HG02623 (cell line): ENCODE results near the gene ZNF18.
"Not testable (repeated sequence)": the region's sequence is repeated elsewhere in the genome, so short reads cannot be mapped to it uniquely, and the experiment has no call there.

Source experiments
- ATAC-seq: cut with Tn5 transposase; IDR thresholded peaks from one replicate; pipeline ENCODE4 v1.9.1; 2021; ENCODE audit warnings: moderate library complexity; ENCODE audit not compliant: unreplicated experiment

ZNF18 gene

GRCh38 chr17:11986179-11986941 lies 10.9 kb downstream of the ZNF18 start:
- ATAC-seq = no peak

- ATAC-seq = no peak
These were observed 15.4 kb downstream of the ZNF18 start for GRCh38 chr17:11981862-11982261.

- ATAC-seq = no peak
These were observed 16.5 kb downstream of the ZNF18 start for GRCh38 chr17:11980813-11981212.

- no peak for ATAC-seq
These were observed 17.5 kb downstream of the ZNF18 start for GRCh38 chr17:11979795-11980194.

GRCh38 chr17:11972741-11973140 lies 24.5 kb downstream of the ZNF18 start:
- ATAC-seq = not testable (repeated sequence)

GRCh38 chr17:11969565-11969964 lies 27.7 kb downstream of the ZNF18 start:
- no peak for ATAC-seq

- ATAC-seq = no peak
These were observed 42.3 kb downstream of the ZNF18 start for GRCh38 chr17:11954936-11955335.

- ATAC-seq = no peak
These were observed 43.4 kb downstream of the ZNF18 start for GRCh38 chr17:11953924-11954323.

- no peak for ATAC-seq
These were observed 44.7 kb downstream of the ZNF18 start for GRCh38 chr17:11952610-11953009.

GRCh38 chr17:11950771-11951519 lies 46.3 kb downstream of the ZNF18 start:
- ATAC-seq = no peak

- ATAC-seq = not testable (repeated sequence)
These were observed 47.7 kb downstream of the ZNF18 start for GRCh38 chr17:11949571-11949970.

GRCh38 chr17:11948789-11949188 lies 48.5 kb downstream of the ZNF18 start:
- ATAC-seq = no peak

- no peak for ATAC-seq
These were observed 52.7 kb downstream of the ZNF18 start for GRCh38 chr17:11944587-11944986.

GRCh38 chr17:11943759-11944347 lies 53.4 kb downstream of the ZNF18 start:
- no peak for ATAC-seq

GRCh38 chr17:11943086-11943485 lies 54.2 kb downstream of the ZNF18 start:
- ATAC-seq = not testable (repeated sequence)

GRCh38 chr17:11940904-11941303 lies 56.4 kb downstream of the ZNF18 start:
- ATAC-seq = no peak

GRCh38 chr17:11935734-11936406 lies 61.4 kb downstream of the ZNF18 start:
- ATAC-seq = no peak

GRCh38 chr17:11932337-11932898 lies 64.9 kb downstream of the ZNF18 start:
- ATAC-seq = no peak

- ATAC-seq = no peak
These were observed 68.8 kb downstream of the ZNF18 start for GRCh38 chr17:11928436-11928835.
